Right forelimb (tissue), 1 donor: ENCODE results near the gene IGF2BP2.

Source experiments
- DNase-seq: peaks from one replicate; pipeline ENCODE4 v3.0.0-alpha.2; 2018

IGF2BP2 gene

GRCh38 chr3:185631508-185632206 is 193.2 kb downstream of the IGF2BP2 start:
- DNase-seq, result no peak

- DNase-seq, result no peak
These were observed 193.7 kb downstream of the IGF2BP2 start for GRCh38 chr3:185631108-185631507.

DNA sequence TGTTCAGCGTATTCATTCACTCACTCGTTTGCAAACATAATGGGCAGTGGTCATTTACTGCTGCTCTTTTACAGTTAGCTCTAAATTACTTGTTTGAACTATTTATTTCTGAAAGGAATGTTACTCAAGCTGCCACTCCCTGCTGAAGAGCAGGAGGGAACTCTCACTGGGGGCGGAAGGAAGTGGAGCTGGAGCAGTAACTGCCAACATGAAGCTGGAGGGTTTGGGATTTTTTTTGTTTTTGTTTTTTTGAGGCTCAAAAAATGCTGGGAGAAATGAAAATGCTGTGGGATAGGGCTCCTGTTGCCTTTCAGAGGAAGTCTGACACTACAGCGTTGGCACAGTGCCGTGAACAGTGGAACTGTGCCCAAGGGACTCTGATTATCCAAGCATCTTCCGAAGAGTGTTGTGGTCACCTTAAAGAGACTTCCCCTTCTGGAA is 194.6 kb downstream of the IGF2BP2 start:
- no peak for DNase-seq

DNA sequence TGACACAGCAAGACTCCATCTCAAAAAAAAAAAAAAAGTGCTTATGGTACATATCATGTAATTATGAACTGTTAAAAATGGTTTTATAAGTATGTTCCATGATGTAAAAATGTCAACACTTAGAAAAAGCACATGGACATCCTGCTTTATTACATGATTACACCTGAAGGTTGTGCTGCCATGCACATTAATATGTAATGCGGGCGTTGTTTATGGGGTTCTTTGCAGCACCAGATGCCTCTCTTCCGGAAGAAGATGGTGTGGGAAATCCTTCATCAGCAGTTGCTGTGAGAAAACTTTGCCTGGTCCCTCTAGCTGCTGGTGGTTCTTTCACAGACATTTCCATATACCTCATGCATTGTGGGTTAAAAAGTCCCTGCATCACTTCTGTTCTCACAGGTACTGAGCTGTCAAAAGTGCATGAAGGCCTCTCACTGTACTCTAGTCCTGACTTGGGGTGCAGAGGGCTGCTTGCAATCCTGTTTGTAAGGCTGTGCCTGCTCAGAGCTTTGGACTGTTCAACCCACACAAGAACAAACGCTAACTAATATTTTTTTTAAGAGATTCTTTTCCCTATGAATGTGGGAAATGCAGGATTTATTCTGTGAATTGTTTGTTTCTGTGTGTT is 195.2 kb downstream of the IGF2BP2 start:
- DNase-seq, result no peak

GRCh38 chr3:185625784-185626183 is 199.1 kb downstream of the IGF2BP2 start:
- DNase-seq, result no peak

DNA sequence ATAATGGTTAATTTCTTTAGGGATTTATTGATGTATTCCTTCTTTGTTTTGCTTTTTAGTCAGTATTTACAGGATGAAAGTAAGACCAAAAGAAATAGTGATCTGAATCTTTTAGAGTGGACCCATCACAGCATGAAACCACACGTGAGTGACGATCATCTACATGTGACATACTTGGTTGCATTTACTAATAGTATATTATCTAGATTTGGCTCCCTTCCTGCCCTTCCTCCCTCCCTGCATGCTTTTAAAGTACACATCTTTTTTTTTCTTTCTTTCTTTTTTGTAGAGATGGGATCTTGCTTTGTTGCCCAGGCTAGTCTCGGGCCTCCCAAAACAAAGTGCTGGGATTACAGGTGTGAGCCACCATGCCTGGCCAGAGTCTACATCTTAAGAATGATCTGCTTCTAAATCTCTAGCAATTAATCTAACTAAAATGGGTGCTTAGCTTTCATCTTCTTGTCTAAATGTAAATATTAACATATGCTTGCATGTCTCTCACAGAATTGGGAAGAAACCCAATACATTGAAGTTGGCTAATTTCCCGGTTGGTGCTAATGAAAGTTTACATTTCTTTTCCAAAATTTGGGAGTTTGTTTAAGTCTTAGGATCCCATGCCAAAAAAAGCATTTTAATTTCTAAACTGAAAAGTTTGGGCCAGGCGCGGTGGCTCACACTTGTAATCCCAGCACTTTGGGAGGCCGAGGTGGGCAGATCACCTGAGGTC is 200.7 kb downstream of the IGF2BP2 start:
- no peak for DNase-seq

GRCh38 chr3:185613016-185613415 is 211.8 kb downstream of the IGF2BP2 start:
- no peak for DNase-seq

- DNase-seq, result no peak
These were observed 218.6 kb downstream of the IGF2BP2 start for GRCh38 chr3:185606196-185606595.

DNA sequence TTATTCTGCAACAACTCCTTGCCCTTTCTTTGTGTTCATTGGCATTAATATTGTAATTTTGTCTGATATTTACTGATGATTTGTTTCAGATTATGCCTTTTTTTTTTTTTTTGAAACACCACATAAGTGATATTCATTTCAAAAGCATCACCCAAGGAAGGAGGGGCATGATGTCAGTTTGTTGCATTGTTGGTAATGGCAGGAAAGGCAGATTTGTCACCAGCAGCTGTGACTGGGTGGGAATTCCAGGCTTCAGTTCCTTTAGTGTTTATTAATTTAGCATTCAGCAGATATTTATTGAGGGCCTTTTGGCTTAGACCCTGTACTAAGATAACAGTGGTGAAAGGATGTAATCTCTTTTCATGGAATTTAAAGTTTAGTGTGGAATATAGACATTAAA is 219.3 kb downstream of the IGF2BP2 start:
- no peak for DNase-seq

DNA sequence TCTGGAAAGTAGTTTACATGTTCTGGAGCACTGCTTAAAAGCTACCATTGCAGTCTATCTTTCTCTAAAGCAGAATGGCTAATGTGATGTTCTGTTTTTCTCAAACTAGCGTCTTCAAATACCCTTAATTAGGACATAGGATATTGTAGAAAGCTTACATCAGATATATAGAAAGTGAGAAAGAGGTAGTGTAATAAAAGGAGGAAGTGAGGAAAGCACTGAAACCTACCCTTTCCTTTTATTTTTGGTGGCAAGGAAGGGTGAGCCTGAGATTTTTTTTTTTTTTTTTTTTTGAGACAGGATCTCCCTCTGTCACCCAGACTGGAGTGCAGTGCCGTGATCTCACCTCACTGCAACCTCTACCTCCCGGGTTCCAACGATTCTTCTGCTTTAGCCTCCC is 229.3 kb downstream of the IGF2BP2 start:
- no peak for DNase-seq

GRCh38 chr3:185594073-185594472 is 230.8 kb downstream of the IGF2BP2 start:
- DNase-seq, result no peak
